Stimulated activated CD4-positive, alpha-beta T cell treated with anti-CD3 and anti-CD28 coated beads, TNF-alpha, amount 100 ng/mL, for 1 hour (primary cell): ENCODE data around the gene OAS2.
"Not testable (repeated sequence)": the region's sequence is repeated elsewhere in the genome, so short reads cannot be mapped to it uniquely, and the experiment has no call there.

Experiments used
- DNase-seq, 3 donors: peaks; one replicate each; pipeline ENCODE4 v3.0.0-alpha.2; 2020; ENCODE audit warnings: low read depth in 3 of 3, low spot score in 1 of 3

Gene OAS2

GRCh38 chr12:112985642-112986290, 7.4 kb downstream of the OAS2 start:
- DNase-seq, result no peak

GRCh38 chr12:112986291-112986800, 8.0 kb downstream of the OAS2 start:
- DNase-seq, result no peak

GRCh38 chr12:112987561-112987960, 9.2 kb downstream of the OAS2 start:
- no peak for DNase-seq

GRCh38 chr12:112988224-112988623, 9.9 kb downstream of the OAS2 start:
- DNase-seq, result no peak

- DNase-seq, result not testable (repeated sequence)
These were observed 10.6 kb downstream of the OAS2 start for GRCh38 chr12:112988823-112989385.

- no peak for DNase-seq
These were observed 11.5 kb downstream of the OAS2 start for GRCh38 chr12:112989806-112990205.

GRCh38 chr12:112992541-112993398, 14.5 kb downstream of the OAS2 start:
- peak in 2 of 3 donors; percentile 17 to 45 for DNase-seq

GRCh38 chr12:112995008-112995407, 16.7 kb downstream of the OAS2 start:
- no peak for DNase-seq

- DNase-seq, result no peak
These were observed 18.2 kb downstream of the OAS2 start for GRCh38 chr12:112996501-112996900.

- DNase-seq, result no peak
These were observed 19.2 kb downstream of the OAS2 start for GRCh38 chr12:112997506-112997905.

- DNase-seq, result no peak
These were observed 20.9 kb downstream of the OAS2 start for GRCh38 chr12:112998987-112999767.

- DNase-seq, result no peak
These were observed 22.1 kb downstream of the OAS2 start for GRCh38 chr12:113000433-113000832.

- DNase-seq, result no peak
These were observed 23.8 kb downstream of the OAS2 start for GRCh38 chr12:113002155-113002554.

- no peak for DNase-seq
These were observed 24.4 kb downstream of the OAS2 start for GRCh38 chr12:113002676-113003075.

- DNase-seq, result no peak
These were observed 25.3 kb downstream of the OAS2 start for GRCh38 chr12:113003636-113004035.

GRCh38 chr12:113005762-113006161, 27.4 kb downstream of the OAS2 start:
- DNase-seq, result no peak

GRCh38 chr12:113006206-113006605, 27.9 kb downstream of the OAS2 start:
- DNase-seq, result no peak

GRCh38 chr12:113006641-113007040, 28.3 kb downstream of the OAS2 start:
- no peak for DNase-seq

- no peak for DNase-seq
These were observed 28.8 kb downstream of the OAS2 start for GRCh38 chr12:113007166-113007565.

- no peak for DNase-seq
These were observed 32.4 kb downstream of the OAS2 start for GRCh38 chr12:113010701-113011100.

GRCh38 chr12:113014565-113014964, 36.2 kb downstream of the OAS2 start:
- no peak for DNase-seq
